Peyer's patch (tissue), 4 donors: ENCODE measurements around the gene LARP1.

Experiments used
- POLR2A ChIP-seq, 2 donors: fragments of 450-650 bp; IDR thresholded peaks; one replicate each; pipeline ENCODE4 v1.5.1; 2017; ENCODE audit warnings: antibody characterized with exemption in 2 of 2, mild to moderate bottlenecking in 2 of 2, moderate library complexity in 2 of 2
- TF ChIP-seq, protein P1 (sequence below), 6 experiments: fragments of 450-650 bp in 4 of 6; fragments of 200-600 bp in 2 of 6; sonication (generic) in 1 of 6; IDR thresholded peaks; one replicate each; pipeline ENCODE4 v1.5.1; 2017 to 2019; ENCODE audit warnings: antibody characterized with exemption in 6 of 6, mild to moderate bottlenecking in 3 of 6, moderate library complexity in 1 of 6

- no peak for TF ChIP-seq POLR2A (IDR thresholded peaks at IDR 0.05)
- TF ChIP-seq, protein P1, sequence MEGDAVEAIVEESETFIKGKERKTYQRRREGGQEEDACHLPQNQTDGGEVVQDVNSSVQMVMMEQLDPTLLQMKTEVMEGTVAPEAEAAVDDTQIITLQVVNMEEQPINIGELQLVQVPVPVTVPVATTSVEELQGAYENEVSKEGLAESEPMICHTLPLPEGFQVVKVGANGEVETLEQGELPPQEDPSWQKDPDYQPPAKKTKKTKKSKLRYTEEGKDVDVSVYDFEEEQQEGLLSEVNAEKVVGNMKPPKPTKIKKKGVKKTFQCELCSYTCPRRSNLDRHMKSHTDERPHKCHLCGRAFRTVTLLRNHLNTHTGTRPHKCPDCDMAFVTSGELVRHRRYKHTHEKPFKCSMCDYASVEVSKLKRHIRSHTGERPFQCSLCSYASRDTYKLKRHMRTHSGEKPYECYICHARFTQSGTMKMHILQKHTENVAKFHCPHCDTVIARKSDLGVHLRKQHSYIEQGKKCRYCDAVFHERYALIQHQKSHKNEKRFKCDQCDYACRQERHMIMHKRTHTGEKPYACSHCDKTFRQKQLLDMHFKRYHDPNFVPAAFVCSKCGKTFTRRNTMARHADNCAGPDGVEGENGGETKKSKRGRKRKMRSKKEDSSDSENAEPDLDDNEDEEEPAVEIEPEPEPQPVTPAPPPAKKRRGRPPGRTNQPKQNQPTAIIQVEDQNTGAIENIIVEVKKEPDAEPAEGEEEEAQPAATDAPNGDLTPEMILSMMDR (IDR thresholded peaks at IDR 0.05) = no peak
These were observed 9.8 kb upstream of the LARP1 start for GRCh38 chr5:154745349-154745748.
